Small intestine (tissue), 7 donors: ENCODE data around the gene MPDU1. TPM values are rescaled to one million over a fixed set of nuclear protein-coding genes. Genes with fewer than 3 reads are reported as not detected.
"Not testable (repeated sequence)": the region's sequence is repeated elsewhere in the genome, so short reads cannot be mapped to it uniquely, and the experiment has no call there.

Experiments used
- DNase-seq, 2 donors: peaks; one replicate each; pipeline versions ENCODE4 v3.0.0 to v3.0.0-alpha.2; 2013
- FAIRE-seq: peaks from 2 replicates; lab custom pipeline; 2012; peaks lifted over from hg19 to GRCh38; lab: Jason Lieb, UNC
- H3K27ac ChIP-seq, 3 donors: one replicate each; pipeline ENCODE4 v1.5.1; 2013; ENCODE audit warnings: low read length in 2 of 3, mild to moderate bottlenecking in 2 of 3, control low read depth in 1 of 3, inconsistent platforms in 1 of 3, low read depth in 1 of 3, moderate library complexity in 1 of 3
- H3K27me3 ChIP-seq, 3 donors: one replicate each; pipeline ENCODE4 v1.6.1; 2013; ENCODE audit warnings: low read length in 3 of 3, inconsistent platforms in 1 of 3; ENCODE audit not compliant: control insufficient read depth in 3 of 3, insufficient read depth in 3 of 3
- H3K36me3 ChIP-seq, 3 donors: one replicate each; pipeline ENCODE4 v1.6.1; 2013; ENCODE audit warnings: low read length in 3 of 3, inconsistent platforms in 1 of 3, low read depth in 1 of 3, mild to moderate bottlenecking in 1 of 3, moderate library complexity in 1 of 3; ENCODE audit not compliant: control insufficient read depth in 3 of 3, insufficient read depth in 2 of 3
- H3K4me1 ChIP-seq, 3 donors: one replicate each; pipeline ENCODE4 v1.6.1; 2013; ENCODE audit warnings: low read length in 2 of 3, inconsistent platforms in 1 of 3, low read depth in 1 of 3, mild to moderate bottlenecking in 1 of 3, moderate library complexity in 1 of 3; ENCODE audit not compliant: control insufficient read depth in 3 of 3, insufficient read depth in 2 of 3
- H3K4me3 ChIP-seq, 3 donors: one replicate each; pipeline ENCODE4 v1.5.1; 2013; ENCODE audit warnings: low read length in 3 of 3, control low read depth in 1 of 3, inconsistent platforms in 1 of 3, low read depth in 1 of 3, mild to moderate bottlenecking in 1 of 3, moderate library complexity in 1 of 3
- H3K9me3 ChIP-seq, 2 donors: one replicate each; pipeline ENCODE4 v1.6.1; 2013; ENCODE audit warnings: low read depth in 1 of 2, low read length in 1 of 2; ENCODE audit not compliant: control insufficient read depth in 2 of 2, insufficient read depth in 1 of 2
- WGBS, 3 donors: extraction: QIAGEN DNeasy Blood & Tissue Kit; methylation state at CpG; one replicate each; pipeline ENCODE4 v1.1.7; 2013; 5-methylcytosine and 5-hydroxymethylcytosine counted together
- polyA plus RNA-seq, 4 donors: library from polyadenylated mRNA; stranded (reverse) in 3 of 4; unstranded in 1 of 4; fragments of 200-250 nt in 3 of 4; fragments of 120-200 nt in 1 of 4; gene quantifications; one replicate each; pipeline versions ENCODE4 v1.2.1 to v1.2.3, GENCODE V29; 2013
- donor health status: healthy with polysubstance abuse.
- donor health status: control.
- donor health status: control.
- donor health status: Bipolar disorder and iron deficiency.
- donor health status: healthy.

The MPDU1 gene
- polyA plus RNA-seq, 4 donors = 69.7 to 126 (median 96.4) TPM

- DNase-seq = no peak
- Histone ChIP-seq H3K27me3 (no peaks in the 10 kb centered on the region), H3K27ac (peak within 1 kb of the TSS in 1 of 3 donors; percentile 9), H3K36me3 (peaks cover 19 to 96% (median 29%) of the 10 kb centered on the region in 3 donors), H3K4me3 (peak within 1 kb of the TSS in 1 of 3 donors; percentile 39), H3K9me3 (no peaks in the 10 kb centered on the region), H3K4me1 (peaks cover 0 to 18% (median 0%) of the 10 kb centered on the region in 3 donors)
- FAIRE-seq = no peak
- WGBS, 3 donors = 69 to 73% (median 70%) methylated on average over 24 of the region's 24 CpGs
Observed at GRCh38 chr17:7589891-7590691, 6.4 kb downstream of the MPDU1 start, which contains the start of gene SOX15. SOX15 (minus strand) TSS chr17:7590094; CDS start chr17:7589676, 418 bp downstream.

GRCh38 chr17:7590743-7591142, 7.1 kb downstream of the MPDU1 start:
- Histone ChIP-seq H3K27me3 (no peaks in the 10 kb centered on the region), H3K4me1 (peaks cover 0 to 16% (median 0%) of the 10 kb centered on the region in 3 donors), H3K4me3 (no peak overlapping the region), H3K36me3 (peaks cover 25 to 96% (median 36%) of the 10 kb centered on the region in 3 donors), H3K9me3 (no peaks in the 10 kb centered on the region), H3K27ac (no peak overlapping the region)
- 81 to 93% (median 90%) methylated on average over 4 of the region's 4 CpGs for WGBS, 3 donors
- DNase-seq (no peak), FAIRE-seq (no peak)

- DNase-seq (no peak), FAIRE-seq (no peak)
- peaks cover 26 to 96% (median 37%) of the 10 kb centered on the region in 3 donors for H3K36me3 ChIP-seq
- no peak overlapping the region for H3K27ac ChIP-seq
- H3K4me3 ChIP-seq = no peak overlapping the region
- no peaks in the 10 kb centered on the region for H3K27me3 ChIP-seq
- no peaks in the 10 kb centered on the region for H3K9me3 ChIP-seq
- peaks cover 0 to 16% (median 0%) of the 10 kb centered on the region in 3 donors for H3K4me1 ChIP-seq
- 88 to 89% (median 89%) methylated on average over 4 to 5 of the region's 5 CpGs for WGBS, 3 donors
Observed at GRCh38 chr17:7591596-7591995, 7.9 kb downstream of the MPDU1 start.

GRCh38 chr17:7592422-7593021, 8.9 kb downstream of the MPDU1 start:
- peaks cover 26 to 92% (median 35%) of the 10 kb centered on the region in 3 donors for H3K36me3 ChIP-seq
- H3K4me3 ChIP-seq = no peak overlapping the region
- H3K4me1 ChIP-seq = peaks cover 0 to 13% (median 0%) of the 10 kb centered on the region in 3 donors
- no peaks in the 10 kb centered on the region for H3K9me3 ChIP-seq
- no peaks in the 10 kb centered on the region for H3K27me3 ChIP-seq
- 91 to 93% (median 92%) methylated on average over 23 of the region's 23 CpGs for WGBS, 3 donors
- FAIRE-seq (no peak), DNase-seq (no peak)
- no peak overlapping the region for H3K27ac ChIP-seq

- FAIRE-seq (no peak), DNase-seq (no peak)
- 86 to 90% (median 89%) methylated on average over 12 of the region's 12 CpGs for WGBS, 3 donors
- H3K4me3 ChIP-seq = no peak overlapping the region
- H3K36me3 ChIP-seq = peaks cover 26 to 89% (median 32%) of the 10 kb centered on the region in 3 donors
- H3K27ac ChIP-seq = no peak overlapping the region
- peaks cover 0 to 12% (median 0%) of the 10 kb centered on the region in 3 donors for H3K4me1 ChIP-seq
- H3K27me3 ChIP-seq = no peaks in the 10 kb centered on the region
- no peaks in the 10 kb centered on the region for H3K9me3 ChIP-seq
Observed at GRCh38 chr17:7593296-7593695, 9.6 kb downstream of the MPDU1 start.

GRCh38 chr17:7597561-7597960, 13.9 kb downstream of the MPDU1 start:
- peaks cover 17 to 85% (median 32%) of the 10 kb centered on the region in 3 donors for H3K36me3 ChIP-seq
- H3K4me3 ChIP-seq, DNase-seq, H3K27me3 ChIP-seq, H3K9me3 ChIP-seq, FAIRE-seq, H3K4me1 ChIP-seq, H3K27ac ChIP-seq: not testable (repeated sequence)
- WGBS, 3 donors = 16 to 63% (median 56%) methylated on average over 5 of the region's 5 CpGs

GRCh38 chr17:7606280-7606679, 22.6 kb downstream of the MPDU1 start:
- FAIRE-seq = no peak
- H3K4me3 ChIP-seq = no peak overlapping the region
- H3K9me3 ChIP-seq = no peaks in the 10 kb centered on the region
- no peaks in the 10 kb centered on the region for H3K4me1 ChIP-seq
- peaks cover 5 to 60% (median 9%) of the 10 kb centered on the region in 3 donors for H3K36me3 ChIP-seq
- no peak overlapping the region for H3K27ac ChIP-seq
- 96 to 99% (median 97%) methylated on average over 4 of the region's 4 CpGs for WGBS, 3 donors
- DNase-seq = no peak
- H3K27me3 ChIP-seq = no peaks in the 10 kb centered on the region

- no peak overlapping the region for H3K4me3 ChIP-seq
- FAIRE-seq (no peak), DNase-seq (no peak)
- no peak overlapping the region for H3K27ac ChIP-seq
- no peaks in the 10 kb centered on the region for H3K9me3 ChIP-seq
- no peaks in the 10 kb centered on the region for H3K27me3 ChIP-seq
- WGBS, 3 donors = 98 to 99% (median 98%) methylated on average over 2 of the region's 2 CpGs
- peaks cover 0 to 26% (median 2%) of the 10 kb centered on the region in 3 donors for H3K36me3 ChIP-seq
- H3K4me1 ChIP-seq = peaks cover 7 to 15% (median 11%) of the 10 kb centered on the region in 3 donors
Observed at GRCh38 chr17:7610641-7611040, 27.0 kb downstream of the MPDU1 start.
